AG10803 (cell line): ENCODE measurements around the gene MCM8.

ENCODE experiments used
- DNase-seq: peaks from one replicate; pipeline ENCODE4 v3.0.0; 2010; ENCODE audit warnings: low read depth
- H3K4me3 ChIP-seq: 2 replicates; pipeline ENCODE4 v1.5.1; 2011; ENCODE audit warnings: mild to moderate bottlenecking, low read length, control low read depth
- TF ChIP-seq, protein P1 (sequence below): conservative IDR thresholded peaks from 2 replicates; pipeline ENCODE4 v1.5.1; 2011; ENCODE audit warnings: mild to moderate bottlenecking, low read length, control low read depth, inconsistent platforms

Gene MCM8

DNA sequence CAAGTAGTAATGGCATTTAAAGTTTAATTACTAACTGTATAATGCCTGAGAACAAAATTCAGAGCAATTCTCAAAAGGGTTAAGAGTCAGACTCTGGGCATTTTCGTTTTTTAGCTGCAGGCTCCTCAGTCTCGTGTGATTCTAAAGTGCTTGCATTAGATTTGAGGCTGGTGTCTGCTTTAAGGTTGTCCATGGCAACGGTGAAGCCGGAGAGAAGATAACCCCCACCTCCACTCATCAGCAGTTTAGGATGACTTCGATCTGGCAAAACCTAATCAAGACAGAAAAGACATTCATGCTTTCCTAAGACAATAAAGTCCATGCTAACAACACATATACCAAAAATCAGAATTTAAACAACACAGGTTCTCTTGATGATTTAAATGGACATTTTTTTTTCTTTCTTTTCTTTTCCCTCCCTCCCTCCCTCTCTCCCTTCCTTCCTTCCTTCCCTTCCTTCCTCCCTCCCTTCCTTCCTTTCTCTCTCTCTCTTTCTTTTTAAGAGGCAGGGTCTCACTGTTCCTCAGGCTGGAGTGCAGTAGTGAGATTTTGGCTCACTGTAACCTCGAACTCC lies 11.9 kb upstream of the MCM8 start:
- H3K4me3 ChIP-seq = no peak overlapping the region
- DNase-seq = no peak
- TF ChIP-seq, protein P1, sequence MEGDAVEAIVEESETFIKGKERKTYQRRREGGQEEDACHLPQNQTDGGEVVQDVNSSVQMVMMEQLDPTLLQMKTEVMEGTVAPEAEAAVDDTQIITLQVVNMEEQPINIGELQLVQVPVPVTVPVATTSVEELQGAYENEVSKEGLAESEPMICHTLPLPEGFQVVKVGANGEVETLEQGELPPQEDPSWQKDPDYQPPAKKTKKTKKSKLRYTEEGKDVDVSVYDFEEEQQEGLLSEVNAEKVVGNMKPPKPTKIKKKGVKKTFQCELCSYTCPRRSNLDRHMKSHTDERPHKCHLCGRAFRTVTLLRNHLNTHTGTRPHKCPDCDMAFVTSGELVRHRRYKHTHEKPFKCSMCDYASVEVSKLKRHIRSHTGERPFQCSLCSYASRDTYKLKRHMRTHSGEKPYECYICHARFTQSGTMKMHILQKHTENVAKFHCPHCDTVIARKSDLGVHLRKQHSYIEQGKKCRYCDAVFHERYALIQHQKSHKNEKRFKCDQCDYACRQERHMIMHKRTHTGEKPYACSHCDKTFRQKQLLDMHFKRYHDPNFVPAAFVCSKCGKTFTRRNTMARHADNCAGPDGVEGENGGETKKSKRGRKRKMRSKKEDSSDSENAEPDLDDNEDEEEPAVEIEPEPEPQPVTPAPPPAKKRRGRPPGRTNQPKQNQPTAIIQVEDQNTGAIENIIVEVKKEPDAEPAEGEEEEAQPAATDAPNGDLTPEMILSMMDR = no peak

GRCh38 chr20:5945963-5946362 lies 4.5 kb upstream of the MCM8 start:
- no peak overlapping the region for H3K4me3 ChIP-seq
- DNase-seq = peak; percentile 16
- TF ChIP-seq, protein P1 = no peak

- no peak for DNase-seq
- no peak overlapping the region for H3K4me3 ChIP-seq
- TF ChIP-seq, protein P1 = no peak
Observed at GRCh38 chr20:5947276-5947675, 3.2 kb upstream of the MCM8 start.

- H3K4me3 ChIP-seq = peak overlapping the region; percentile 85
- TF ChIP-seq, protein P1 = no peak
- DNase-seq = no peak
Observed at GRCh38 chr20:5949943-5950270, 545 bp upstream of the MCM8 start.

- TF ChIP-seq, protein P1 = no peak
- no peak for DNase-seq
- no peak overlapping the region for H3K4me3 ChIP-seq
Observed at GRCh38 chr20:5967469-5967868, 17.0 kb downstream of the MCM8 start.

- TF ChIP-seq, protein P1 = no peak
- no peak for DNase-seq
- no peak overlapping the region for H3K4me3 ChIP-seq
Observed at GRCh38 chr20:5968462-5968861, 18.0 kb downstream of the MCM8 start.

DNA sequence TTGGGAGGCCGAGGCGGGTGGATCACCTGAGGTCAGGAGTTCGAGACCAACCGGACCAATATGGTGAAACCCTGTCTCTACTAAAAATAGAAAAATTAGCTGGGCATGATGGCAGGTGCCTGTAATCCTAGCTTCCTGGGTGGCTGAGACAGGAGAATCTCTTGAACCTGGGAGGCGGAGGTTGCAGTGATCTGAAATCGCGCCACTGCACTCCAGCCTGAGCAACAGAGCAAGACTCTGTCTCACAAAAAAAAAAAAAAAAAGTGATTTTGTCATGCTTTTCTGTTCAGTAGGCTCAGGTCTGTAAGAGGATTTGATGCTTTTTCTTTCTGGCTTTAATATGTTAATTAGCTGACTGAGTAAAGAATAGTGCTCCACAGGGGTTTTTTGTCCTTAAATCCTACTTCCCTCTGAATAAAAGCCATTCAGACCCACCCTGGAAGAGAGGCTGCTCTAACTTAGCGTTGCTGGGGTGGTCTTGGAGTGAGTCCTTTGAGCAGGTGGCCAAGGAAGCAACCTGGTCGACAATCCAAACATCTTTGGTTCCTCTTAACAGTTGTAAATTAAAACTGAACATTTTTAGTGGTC lies 19.0 kb downstream of the MCM8 start:
- TF ChIP-seq, protein P1 = no peak
- DNase-seq = no peak
- no peak overlapping the region for H3K4me3 ChIP-seq
